HepG2 (cell line): ENCODE results near the gene RABEPK. TPM values are rescaled to one million over a fixed set of nuclear protein-coding genes. Genes with fewer than 3 reads are reported as not detected.

ENCODE experiments used
- ARNT2 ChIP-seq: sonication (generic); formaldehyde crosslinking; IDR thresholded peaks from 2 replicates; pipeline ENCODE4 v1.8.0; 2022; ENCODE audit warnings: mild to moderate bottlenecking, low read depth, missing genetic modification reagents, moderate library complexity
- ASH2L ChIP-seq: fragments of 300-600, 200-600 bp; sonication (generic); IDR thresholded peaks from 2 replicates; pipeline ENCODE4 v1.7.0; 2017; ENCODE audit warnings: low read depth, mild to moderate bottlenecking, moderate library complexity, mixed read lengths, low read length; ENCODE audit not compliant: insufficient read length
- DPF2 ChIP-seq: sonication (generic); formaldehyde crosslinking; IDR thresholded peaks from 2 replicates; pipeline ENCODE4 v1.4.0; 2020; ENCODE audit warnings: mild to moderate bottlenecking, low read depth, missing genetic modification reagents, borderline replicate concordance
- IKZF5 ChIP-seq: IDR thresholded peaks from 2 replicates; pipeline ENCODE4 v1.6.1; 2018; ENCODE audit warnings: missing genetic modification reagents, mild to moderate bottlenecking, missing compliant biosample characterization
- KDM6A ChIP-seq: IDR thresholded peaks from 2 replicates; pipeline ENCODE4 v1.6.1; 2016; ENCODE audit warnings: low read depth
- KIAA2018 ChIP-seq: sonication (generic); formaldehyde crosslinking; IDR thresholded peaks from 2 replicates; pipeline ENCODE4 v1.5.0; 2020; ENCODE audit warnings: mild to moderate bottlenecking, missing genetic modification reagents, borderline replicate concordance
- MBNL3 ChIP-seq: fragments of 250-450 bp; sonication (Bioruptor Pico); conservative IDR thresholded peaks from 2 replicates; pipeline ENCODE4 v1.8.0; 2022; ENCODE audit warnings: mild to moderate bottlenecking, inconsistent platforms
- MEIS2 ChIP-seq: sonication (generic); formaldehyde crosslinking; IDR thresholded peaks from 2 replicates; pipeline ENCODE4 v1.9.0; 2021; ENCODE audit warnings: mild to moderate bottlenecking, missing genetic modification reagents
- NFYB ChIP-seq: sonication (generic); formaldehyde crosslinking; IDR thresholded peaks from 2 replicates; pipeline ENCODE4 v1.4.0; 2020; ENCODE audit warnings: missing genetic modification reagents
- PBX2 ChIP-seq: IDR thresholded peaks from 2 replicates; pipeline ENCODE4 v1.6.1; 2016; ENCODE audit warnings: control low read depth
- RARA ChIP-seq: IDR thresholded peaks from 2 replicates; pipeline ENCODE4 v1.6.1; 2016; ENCODE audit warnings: missing genetic modification reagents, missing compliant biosample characterization
- SRF ChIP-seq: IDR thresholded peaks from 2 replicates; pipeline ENCODE4 v1.6.1; 2011; ENCODE audit warnings: mild to moderate bottlenecking, low read depth, low read length, moderate library complexity
- TRIM24 ChIP-seq: sonication (generic); formaldehyde crosslinking; IDR thresholded peaks from 2 replicates; pipeline ENCODE4 v1.8.0; 2022; ENCODE audit warnings: mild to moderate bottlenecking, missing genetic modification reagents
- ZFY ChIP-seq: sonication (generic); formaldehyde crosslinking; IDR thresholded peaks from 2 replicates; pipeline ENCODE4 v1.4.0; 2020; ENCODE audit warnings: missing genetic modification reagents
- ZGPAT ChIP-seq: IDR thresholded peaks from 2 replicates; pipeline ENCODE4 v1.6.1; 2016; ENCODE audit warnings: mild to moderate bottlenecking
- ZNF180 ChIP-seq: sonication (generic); formaldehyde crosslinking; IDR thresholded peaks from 2 replicates; pipeline ENCODE4 v1.4.0; 2020; ENCODE audit warnings: low read depth, missing genetic modification reagents, borderline replicate concordance
- ZNF670 ChIP-seq: sonication (generic); formaldehyde crosslinking; IDR thresholded peaks from 2 replicates; pipeline ENCODE4 v1.8.0; 2022; ENCODE audit warnings: mild to moderate bottlenecking, missing genetic modification reagents, borderline replicate concordance
- polyA plus RNA-seq, 8 experiments: library from polyadenylated mRNA; depleted of rRNA in 3 of 8; stranded (reverse) in 7 of 8; unstranded in 1 of 8; fragments of >200 nt; fragmentation: Illumina TruSeq in 4 of 8; extraction: Trizol in 4 of 8; gene quantifications; 2 replicates each; pipeline versions ENCODE4 v1.2.1 to v1.2.3, GENCODE V29; 2011 to 2016; ENCODE audit warnings: low read depth in 4 of 8, missing spikeins in 1 of 8, mixed read lengths in 1 of 8; ENCODE audit not compliant: insufficient read depth in 1 of 8
- total RNA-seq, 5 experiments: library from RNA; depleted of rRNA; stranded (reverse); fragments of >200 nt; fragmentation: Illumina TruSeq; extraction: Trizol; gene quantifications; 2 replicates each; pipeline ENCODE4 v1.2.3, GENCODE V29; 2016; ENCODE audit warnings: low read depth in 1 of 5

Gene RABEPK
- total and polyA plus RNA-seq, 2 of the 13 experiments (the other 11 are each of a cell fraction or from before 2014, with no cell fraction given) = 75.5 to 90.0 TPM

GRCh38 chr9:125241000-125241862, 40.9 kb downstream of the RABEPK start, which contains the start of gene HSPA5 (continued):
- TF ChIP-seq IKZF5 (CRISPR knock-in tag) (no peak), SRF (no peak), RARA (CRISPR knock-in tag) (peak; percentile 17), ZNF670 (CRISPR knock-in tag) (peak; percentile 81; the same call in 1 of the 2 replicates), NFYB (CRISPR knock-in tag) (peak; percentile 95), ZNF180 (peak; percentile 68; the same call in 1 of the 2 replicates), KIAA2018 (CRISPR knock-in tag) (no peak), ARNT2 (CRISPR knock-in tag) (no peak; the same call in 1 of the 2 replicates), MEIS2 (CRISPR knock-in tag) (no peak), DPF2 (CRISPR knock-in tag) (no peak), TRIM24 (CRISPR knock-in tag) (no peak), ZGPAT (CRISPR knock-in tag) (peak; percentile 76; the same call in 1 of the 2 replicates), ZFY (CRISPR knock-in tag) (peak; percentile 98), ASH2L (peak; percentile 58), PBX2 (CRISPR knock-in tag) (peak; percentile 95), MBNL3 (no peak), KDM6A (CRISPR knock-in tag) (no peak)
